Panc1 (cell line): ENCODE data around the gene CCND2.

Source experiments
- CTCF ChIP-seq: fragments of 450-650 bp; IDR thresholded peaks from 2 replicates; pipeline ENCODE4 v1.5.1; 2017; ENCODE audit warnings: mild to moderate bottlenecking
- POLR2AphosphoS5 ChIP-seq: IDR thresholded peaks from 2 replicates; pipeline ENCODE4 v1.6.1; 2012; ENCODE audit warnings: mild to moderate bottlenecking, low read depth, low read length, moderate library complexity
- TCF7L2 ChIP-seq: IDR thresholded peaks from 2 replicates; pipeline ENCODE4 v1.6.1; 2011; ENCODE audit warnings: mild to moderate bottlenecking, low read depth, low read length, inconsistent platforms
- TF ChIP-seq, protein P1 (sequence below), 2 experiments: IDR thresholded peaks; 2 replicates each; pipeline ENCODE4 v1.6.1; 2011 to 2012; ENCODE audit warnings: low read depth in 2 of 2, control low read depth in 1 of 2, low read length in 1 of 2, mild to moderate bottlenecking in 1 of 2, moderate library complexity in 1 of 2; ENCODE audit not compliant: insufficient read depth in 1 of 2

DNA sequence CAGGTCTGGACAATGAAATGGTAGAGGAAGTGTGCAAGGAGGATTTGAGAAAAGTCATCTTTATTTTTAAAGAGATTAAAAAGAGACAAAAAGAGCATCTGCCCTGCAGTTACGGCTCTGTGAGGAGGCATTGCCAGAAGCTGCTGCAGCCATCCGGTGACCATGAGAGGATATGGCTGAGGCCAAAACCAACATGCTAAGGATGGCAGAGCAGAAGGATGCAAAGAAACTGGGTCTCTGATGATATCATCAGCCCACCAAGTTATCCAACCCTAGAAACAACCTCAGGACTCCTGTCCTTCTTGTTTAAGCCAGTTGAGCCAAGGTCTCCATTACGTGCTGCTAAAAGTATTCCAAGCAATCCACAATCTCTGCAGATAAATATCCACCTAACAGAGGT lies 48.0 kb upstream of the CCND2 start:
- no peak for TF ChIP-seq CTCF
- TF ChIP-seq, protein P1, sequence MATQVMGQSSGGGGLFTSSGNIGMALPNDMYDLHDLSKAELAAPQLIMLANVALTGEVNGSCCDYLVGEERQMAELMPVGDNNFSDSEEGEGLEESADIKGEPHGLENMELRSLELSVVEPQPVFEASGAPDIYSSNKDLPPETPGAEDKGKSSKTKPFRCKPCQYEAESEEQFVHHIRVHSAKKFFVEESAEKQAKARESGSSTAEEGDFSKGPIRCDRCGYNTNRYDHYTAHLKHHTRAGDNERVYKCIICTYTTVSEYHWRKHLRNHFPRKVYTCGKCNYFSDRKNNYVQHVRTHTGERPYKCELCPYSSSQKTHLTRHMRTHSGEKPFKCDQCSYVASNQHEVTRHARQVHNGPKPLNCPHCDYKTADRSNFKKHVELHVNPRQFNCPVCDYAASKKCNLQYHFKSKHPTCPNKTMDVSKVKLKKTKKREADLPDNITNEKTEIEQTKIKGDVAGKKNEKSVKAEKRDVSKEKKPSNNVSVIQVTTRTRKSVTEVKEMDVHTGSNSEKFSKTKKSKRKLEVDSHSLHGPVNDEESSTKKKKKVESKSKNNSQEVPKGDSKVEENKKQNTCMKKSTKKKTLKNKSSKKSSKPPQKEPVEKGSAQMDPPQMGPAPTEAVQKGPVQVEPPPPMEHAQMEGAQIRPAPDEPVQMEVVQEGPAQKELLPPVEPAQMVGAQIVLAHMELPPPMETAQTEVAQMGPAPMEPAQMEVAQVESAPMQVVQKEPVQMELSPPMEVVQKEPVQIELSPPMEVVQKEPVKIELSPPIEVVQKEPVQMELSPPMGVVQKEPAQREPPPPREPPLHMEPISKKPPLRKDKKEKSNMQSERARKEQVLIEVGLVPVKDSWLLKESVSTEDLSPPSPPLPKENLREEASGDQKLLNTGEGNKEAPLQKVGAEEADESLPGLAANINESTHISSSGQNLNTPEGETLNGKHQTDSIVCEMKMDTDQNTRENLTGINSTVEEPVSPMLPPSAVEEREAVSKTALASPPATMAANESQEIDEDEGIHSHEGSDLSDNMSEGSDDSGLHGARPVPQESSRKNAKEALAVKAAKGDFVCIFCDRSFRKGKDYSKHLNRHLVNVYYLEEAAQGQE (IDR thresholded peaks at IDR 0.05; ENCODE audit: insufficient read depth in 1 of 2, low read depth in 2 of 2, low read length in 1 of 2): no peak
- TF ChIP-seq TCF7L2: no peak
- no peak for TF ChIP-seq POLR2AphosphoS5
